HEK293T (cell line): ENCODE measurements around the gene SHISAL1.

ENCODE experiments used
- BHLHE40 ChIP-seq: fragments of 450-650 bp; IDR thresholded peaks from 2 replicates; pipeline ENCODE4 v1.6.1; 2016; ENCODE audit warnings: mild to moderate bottlenecking, moderate library complexity, borderline replicate concordance
- CTBP1 ChIP-seq: fragments of 450-650 bp; IDR thresholded peaks from 2 replicates; pipeline ENCODE4 v1.6.1; 2016; ENCODE audit warnings: borderline replicate concordance
- ELF4 ChIP-seq: fragments of 450-650 bp; IDR thresholded peaks from 2 replicates; pipeline ENCODE4 v1.6.1; 2017; ENCODE audit warnings: antibody characterized with exemption
- FOXA1 ChIP-seq: fragments of 450-650 bp; IDR thresholded peaks from 2 replicates; pipeline ENCODE4 v1.6.1; 2016; ENCODE audit warnings: mild to moderate bottlenecking
- FOXK2 ChIP-seq: fragments of 450-650 bp; IDR thresholded peaks from 2 replicates; pipeline ENCODE4 v1.6.1; 2016; ENCODE audit warnings: mild to moderate bottlenecking
- FOXM1 ChIP-seq: fragments of 450-650 bp; IDR thresholded peaks from 2 replicates; pipeline ENCODE4 v1.6.1; 2017; ENCODE audit warnings: mild to moderate bottlenecking, borderline replicate concordance
- NFRKB ChIP-seq: fragments of 450-650 bp; IDR thresholded peaks from 2 replicates; pipeline ENCODE4 v1.6.1; 2016; ENCODE audit warnings: mild to moderate bottlenecking, moderate library complexity
- SP1 ChIP-seq: fragments of 450-650 bp; IDR thresholded peaks from 2 replicates; pipeline ENCODE4 v1.6.1; 2017
- SUZ12 ChIP-seq: fragments of 450-650 bp; IDR thresholded peaks from 2 replicates; pipeline ENCODE4 v1.6.1; 2016; ENCODE audit warnings: mild to moderate bottlenecking
- TARDBP ChIP-seq: fragments of 450-650 bp; IDR thresholded peaks from 2 replicates; pipeline ENCODE4 v1.6.1; 2016
- ZNF384 ChIP-seq: fragments of 450-650 bp; IDR thresholded peaks from 2 replicates; pipeline ENCODE4 v1.6.1; 2016
- TF ChIP-seq, protein P1 (sequence below): fragments of 450-650 bp; IDR thresholded peaks from 2 replicates; pipeline ENCODE4 v1.6.1; 2016

DNA sequence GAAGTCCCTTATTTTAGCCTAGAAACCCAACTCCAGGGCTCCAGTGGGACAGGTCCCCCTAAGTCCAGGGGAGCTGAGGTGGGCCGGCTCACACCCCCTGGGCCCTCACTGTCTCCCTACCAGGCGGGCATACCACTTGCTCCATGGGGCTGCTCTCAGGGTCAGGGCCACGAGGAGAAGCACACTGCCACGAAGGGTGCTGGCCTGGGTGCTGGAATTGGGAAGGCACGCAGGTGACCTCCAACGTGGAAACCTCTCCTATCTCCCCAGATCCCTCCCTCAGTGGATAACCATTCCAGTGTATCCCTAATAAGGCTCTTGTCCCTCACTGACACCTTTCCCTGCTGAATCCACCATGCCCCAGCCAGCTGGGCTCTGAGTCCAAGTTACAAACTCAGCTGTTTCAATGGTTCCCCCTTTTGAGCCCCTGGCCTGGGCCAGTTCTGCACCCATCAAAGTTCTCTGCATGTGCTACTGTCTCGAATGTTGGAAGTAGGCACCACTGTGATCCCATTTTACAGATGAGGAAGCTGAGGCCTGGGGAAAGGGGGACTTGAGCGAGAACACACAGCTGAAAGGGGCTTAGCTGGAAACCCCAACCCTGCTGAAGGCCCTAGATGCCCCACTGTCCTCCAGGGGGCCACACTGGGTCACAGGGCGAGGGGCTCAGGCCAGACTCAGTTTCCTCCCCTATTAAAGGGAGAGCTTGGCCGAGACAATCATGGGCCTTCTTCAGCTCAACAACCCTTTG, 1.5 kb downstream of the SHISAL1 start:
- TF ChIP-seq BHLHE40 = no peak
- no peak for TF ChIP-seq ZNF384
- TF ChIP-seq ELF4 = no peak
- no peak for TF ChIP-seq TARDBP
- TF ChIP-seq, protein P1, sequence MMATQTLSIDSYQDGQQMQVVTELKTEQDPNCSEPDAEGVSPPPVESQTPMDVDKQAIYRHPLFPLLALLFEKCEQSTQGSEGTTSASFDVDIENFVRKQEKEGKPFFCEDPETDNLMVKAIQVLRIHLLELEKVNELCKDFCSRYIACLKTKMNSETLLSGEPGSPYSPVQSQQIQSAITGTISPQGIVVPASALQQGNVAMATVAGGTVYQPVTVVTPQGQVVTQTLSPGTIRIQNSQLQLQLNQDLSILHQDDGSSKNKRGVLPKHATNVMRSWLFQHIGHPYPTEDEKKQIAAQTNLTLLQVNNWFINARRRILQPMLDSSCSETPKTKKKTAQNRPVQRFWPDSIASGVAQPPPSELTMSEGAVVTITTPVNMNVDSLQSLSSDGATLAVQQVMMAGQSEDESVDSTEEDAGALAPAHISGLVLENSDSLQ = no peak
- no peak for TF ChIP-seq SP1
- TF ChIP-seq CTBP1 = no peak
- TF ChIP-seq NFRKB = no peak
- no peak for TF ChIP-seq FOXK2
- TF ChIP-seq FOXA1 = no peak
- TF ChIP-seq SUZ12 = no peak
- no peak for TF ChIP-seq FOXM1
